A549 (cell line): ENCODE results near the gene SIRT4. TPM values are rescaled to one million over a fixed set of nuclear protein-coding genes. Genes with fewer than 3 reads are reported as not detected.
A peak's percentile ranks its signal among the peaks of the same experiment; 100 is the strongest.

ENCODE experiments used
- BHLHE40 ChIP-seq: IDR thresholded peaks from 2 replicates; pipeline ENCODE4 v1.6.1; 2012; ENCODE audit warnings: low read depth, low read length, inconsistent platforms
- CHD4 ChIP-seq: fragments of 200-600 bp; sonication (generic); IDR thresholded peaks from 2 replicates; pipeline ENCODE4 v1.6.1; 2016; ENCODE audit warnings: antibody characterized with exemption, mild to moderate bottlenecking, borderline replicate concordance
- CTCF ChIP-seq: fragments of >200 bp; sonication (Bioruptor Twin); formaldehyde crosslinking; IDR thresholded peaks from 3 replicates; pipeline ENCODE4 v1.5.1; 2016
- E2F6 ChIP-seq: IDR thresholded peaks from 2 replicates; pipeline ENCODE4 v1.6.1; 2012; ENCODE audit warnings: low read depth, borderline replicate concordance
- FOSL2 ChIP-seq, 2 experiments: fragments of 450-650 bp in 1 of 2; fragments of >200 bp in 1 of 2; sonication (Bioruptor Twin) in 1 of 2; formaldehyde crosslinking; IDR thresholded peaks; 2 replicates each; pipeline versions ENCODE4 v1.5.0 to v1.6.1; 2016 to 2020; ENCODE audit warnings: mild to moderate bottlenecking in 1 of 2, moderate library complexity in 1 of 2
- FOXS1 ChIP-seq: fragments of 250-450 bp; sonication (Bioruptor Pico); IDR thresholded peaks from 2 replicates; pipeline ENCODE4 v1.5.0; 2020; ENCODE audit warnings: mild to moderate bottlenecking, moderate library complexity
- GATA3 ChIP-seq: IDR thresholded peaks from 2 replicates; pipeline ENCODE4 v1.6.1; 2012; ENCODE audit warnings: borderline replicate concordance
- HES2 ChIP-seq: fragments of >200 bp; sonication (Bioruptor Twin); formaldehyde crosslinking; IDR thresholded peaks from 2 replicates; pipeline ENCODE4 v1.6.1; 2016
- HMGXB4 ChIP-seq: fragments of 250-450 bp; sonication (Bioruptor Pico); IDR thresholded peaks from 2 replicates; pipeline ENCODE4 v1.5.0; 2021; ENCODE audit warnings: mild to moderate bottlenecking, moderate library complexity, borderline replicate concordance
- HOXB13 ChIP-seq: fragments of 250-450 bp; sonication (Bioruptor Pico); IDR thresholded peaks from 2 replicates; pipeline ENCODE4 v1.5.0; 2020; ENCODE audit warnings: low read depth, mild to moderate bottlenecking, moderate library complexity
- JUNB ChIP-seq: fragments of >200 bp; sonication (Bioruptor Twin); formaldehyde crosslinking; IDR thresholded peaks from 2 replicates; pipeline ENCODE4 v1.6.1; 2016
- KDM1A ChIP-seq: fragments of 200-600 bp; sonication (generic); IDR thresholded peaks from 2 replicates; pipeline ENCODE4 v1.6.1; 2016; ENCODE audit warnings: low read depth, mild to moderate bottlenecking
- MAFK ChIP-seq: fragments of 450-650 bp; IDR thresholded peaks from 2 replicates; pipeline ENCODE4 v1.6.1; 2014; ENCODE audit not compliant: partially characterized antibody
- MAZ ChIP-seq: fragments of 150-350 bp; IDR thresholded peaks from 2 replicates; pipeline ENCODE4 v1.6.1; 2014; ENCODE audit warnings: antibody characterized with exemption, low read depth, low read length, borderline replicate concordance
- MYC ChIP-seq: IDR thresholded peaks from 2 replicates; pipeline ENCODE4 v1.6.1; 2012; ENCODE audit warnings: mild to moderate bottlenecking, inconsistent platforms, low read length, improper control_type of control experiment, borderline replicate concordance
- NFE2L2 ChIP-seq: fragments of 150-350 bp; conservative IDR thresholded peaks from 2 replicates; pipeline ENCODE4 v1.6.1; 2014; ENCODE audit warnings: low read length
- NPAS2 ChIP-seq: fragments of 250-450 bp; sonication (Bioruptor Pico); IDR thresholded peaks from 2 replicates; pipeline ENCODE4 v1.8.0; 2022; ENCODE audit warnings: mild to moderate bottlenecking, moderate library complexity, borderline replicate concordance
- POLR2AphosphoS2 ChIP-seq: conservative IDR thresholded peaks from 2 replicates; pipeline ENCODE4 v1.6.1; 2012; ENCODE audit warnings: low read length, improper control_type of control experiment, inconsistent platforms
- RNF2 ChIP-seq: fragments of 200-600 bp; sonication (generic); IDR thresholded peaks from 2 replicates; pipeline ENCODE4 v1.6.1; 2016; ENCODE audit warnings: low read depth, mild to moderate bottlenecking, antibody characterized with exemption, moderate library complexity, borderline replicate concordance
- SMC3 ChIP-seq: fragments of >200 bp; sonication (Bioruptor Twin); formaldehyde crosslinking; IDR thresholded peaks from 3 replicates; pipeline ENCODE4 v1.6.1; 2018; ENCODE audit warnings: inconsistent platforms
- SREBF2 ChIP-seq: fragments of 450-650 bp; IDR thresholded peaks from 2 replicates; pipeline ENCODE4 v1.6.1; 2014; ENCODE audit warnings: mild to moderate bottlenecking, moderate library complexity
- TFCP2L1 ChIP-seq: fragments of 250-450 bp; sonication (Bioruptor Pico); IDR thresholded peaks from 2 replicates; pipeline ENCODE4 v1.5.0; 2021; ENCODE audit warnings: mild to moderate bottlenecking
- ZFP36 ChIP-seq: fragments of 450-650 bp; IDR thresholded peaks from 2 replicates; pipeline ENCODE4 v1.6.1; 2014; ENCODE audit warnings: borderline replicate concordance; ENCODE audit not compliant: partially characterized antibody
- ZNF302 ChIP-seq: fragments of 250-450 bp; sonication (Bioruptor Pico); IDR thresholded peaks from 2 replicates; pipeline ENCODE4 v1.9.0; 2021; ENCODE audit warnings: inconsistent platforms, mild to moderate bottlenecking, moderate library complexity
- ZSCAN20 ChIP-seq: fragments of 250-450 bp; sonication (Bioruptor Pico); IDR thresholded peaks from 2 replicates; pipeline ENCODE4 v1.8.0; 2022; ENCODE audit warnings: mild to moderate bottlenecking, moderate library complexity
- polyA plus RNA-seq, 4 experiments: library from polyadenylated mRNA; depleted of rRNA in 3 of 4; stranded (reverse); fragments of >200 nt; fragmentation: RNase III in 1 of 4; extraction: RNeasy Plus Mini Kit Qiagen cat#74134 plus additional on column Dnase treatment in 1 of 4; gene quantifications; 2 replicates in 3 of 4; 3 replicates in 1 of 4; pipeline ENCODE4 v1.2.3, GENCODE V29; 2011 to 2017

The SIRT4 gene
- polyA plus RNA-seq, 2 of the 4 experiments (the other 2 are of a cell fraction), result 1.6 TPM

- no peak for TF ChIP-seq TFCP2L1 (CRISPR knock-in tag)
- TF ChIP-seq BHLHE40, result 0 out of 2 replicates have a peak, but pooled peaks have one; percentile 27
- no peak for TF ChIP-seq HMGXB4
- TF ChIP-seq ZSCAN20 (CRISPR knock-in tag), result peak; percentile 88; the same call in 1 of the 2 replicates
- TF ChIP-seq E2F6, result peak; percentile 95
- no peak for TF ChIP-seq JUNB
- no peak for TF ChIP-seq MAFK
- TF ChIP-seq ZNF302 (CRISPR knock-in tag), result peak; percentile 81; the same call in 1 of the 2 replicates
- TF ChIP-seq ZFP36, result no peak
- no peak for TF ChIP-seq CHD4
- peak; percentile 61 for TF ChIP-seq CTCF
- no peak for TF ChIP-seq NFE2L2
- peak; percentile 39; the same call in 2 of the 3 replicates for TF ChIP-seq SMC3
- peak; percentile 93 for TF ChIP-seq FOXS1 (CRISPR knock-in tag)
- TF ChIP-seq MYC, result peak; percentile 81; the same call in 1 of the 2 replicates
- TF ChIP-seq KDM1A, result no peak
- no peak for TF ChIP-seq MAZ
- peak; percentile 73; the same call in 1 of the 2 replicates for TF ChIP-seq RNF2
- no peak for TF ChIP-seq FOSL2 (IDR thresholded peaks at IDR 0.05)
- TF ChIP-seq FOSL2 (CRISPR knock-in tag; IDR thresholded peaks at IDR 0.05), result peak; percentile 62
- no peak for TF ChIP-seq POLR2AphosphoS2
- peak; percentile 93; the same call in 1 of the 2 replicates for TF ChIP-seq HOXB13 (CRISPR knock-in tag)
- TF ChIP-seq GATA3, result 0 out of 2 replicates have a peak, but pooled peaks have one; percentile 30
- peak; percentile 61; the same call in 1 of the 2 replicates for TF ChIP-seq NPAS2 (CRISPR knock-in tag)
- TF ChIP-seq SREBF2, result no peak
- no peak for TF ChIP-seq HES2
These were observed 15.3 kb downstream of the SIRT4 start (continued) for GRCh38 chr12:120317224-120318105.
